H7 (cell line): ENCODE data around the gene NPDC1. TPM values are rescaled to one million over a fixed set of nuclear protein-coding genes. Genes with fewer than 3 reads are reported as not detected.

Experiments
- total RNA-seq: library from RNA; depleted of rRNA; stranded (reverse); fragments of >200 nt; shearing (Covaris generic); gene quantifications from 2 replicates; pipeline ENCODE4 v1.2.3, GENCODE V29; 2014; rRNA removed

Gene NPDC1
- total RNA-seq, 1 experiment from 2014 or later = 10.1 TPM

Other genes with a start within 250 kb of the NPDC1 start
- gene CCDC183, start 249.8 kb downstream of the NPDC1 start, total RNA-seq = 0.66 and 0.85 TPM in 2 replicates
- 150 TPM in 2 replicates for gene RABL6, start 238.2 kb downstream of the NPDC1 start, total RNA-seq
- 0.14 and 0.52 TPM in 2 replicates for gene AJM1, start 203.7 kb downstream of the NPDC1 start, total RNA-seq
- 68.2 and 75.5 TPM in 2 replicates for gene PHPT1, start 196.8 kb downstream of the NPDC1 start, total RNA-seq
- 1.2 and 3.0 TPM in 2 replicates for gene MAMDC4, start 193.8 kb downstream of the NPDC1 start, total RNA-seq
- 213 and 240 TPM in 2 replicates for gene EDF1, start 179.9 kb downstream of the NPDC1 start, total RNA-seq
- gene TRAF2, start 159.7 kb downstream of the NPDC1 start, total RNA-seq = 40.9 and 48.6 TPM in 2 replicates
- gene FBXW5, start 101.4 kb downstream of the NPDC1 start, total RNA-seq = 97.5 and 105 TPM in 2 replicates
- gene C8G, start 100.9 kb downstream of the NPDC1 start, total RNA-seq = not detected in 2 replicates
- gene LCN12, start 93.9 kb downstream of the NPDC1 start, total RNA-seq = 0.38 and 2.9 TPM in 2 replicates
- gene PTGDS, start 68.7 kb downstream of the NPDC1 start, total RNA-seq = 1.3 and 2.0 TPM in 2 replicates
- 0.21 and 0.33 TPM in 2 replicates for gene LCNL1, start 63.2 kb downstream of the NPDC1 start, total RNA-seq
- gene PAXX, start 53.8 kb downstream of the NPDC1 start, total RNA-seq = 45.7 and 53.2 TPM in 2 replicates
- not detected in 2 replicates for gene CLIC3, start 49.6 kb downstream of the NPDC1 start, total RNA-seq
- gene ABCA2, start 17.9 kb downstream of the NPDC1 start, total RNA-seq = 6.8 and 10.4 TPM in 2 replicates
- not detected in 2 replicates for gene FUT7, start 14.1 kb downstream of the NPDC1 start, total RNA-seq
- gene ENTPD2, start 7.9 kb upstream of the NPDC1 start, total RNA-seq = not detected in 2 replicates
- gene SAPCD2, start 24.4 kb upstream of the NPDC1 start, total RNA-seq = 59.7 and 59.9 TPM in 2 replicates
- gene UAP1L1, start 31.3 kb upstream of the NPDC1 start, total RNA-seq = 9.0 and 14.9 TPM in 2 replicates
- 70.5 and 70.9 TPM in 2 replicates for gene MAN1B1, start 40.8 kb upstream of the NPDC1 start, total RNA-seq
- gene DPP7, start 68.6 kb upstream of the NPDC1 start, total RNA-seq = 15.8 and 18.2 TPM in 2 replicates
- 0.33 and 0.52 TPM in 2 replicates for gene GRIN1, start 93.0 kb upstream of the NPDC1 start, total RNA-seq
- 0.59 and 0.67 TPM in 2 replicates for gene LRRC26, start 123.9 kb upstream of the NPDC1 start, total RNA-seq
- not detected in 2 replicates for gene TMEM210, start 125.9 kb upstream of the NPDC1 start, total RNA-seq
- gene ANAPC2, start 142.4 kb upstream of the NPDC1 start, total RNA-seq = 26.2 and 37.0 TPM in 2 replicates
- gene SSNA1, start 142.5 kb upstream of the NPDC1 start, total RNA-seq = 109 and 143 TPM in 2 replicates
- gene TPRN, start 154.6 kb upstream of the NPDC1 start, total RNA-seq = 19.3 and 23.3 TPM in 2 replicates
- gene TMEM203, start 159.5 kb upstream of the NPDC1 start, total RNA-seq = 59.1 and 62.3 TPM in 2 replicates
- 22.2 and 22.7 TPM in 2 replicates for gene NDOR1, start 159.5 kb upstream of the NPDC1 start, total RNA-seq
- 1.0 TPM in 2 replicates for gene RNF208, start 176.1 kb upstream of the NPDC1 start, total RNA-seq
- 0.83 and 2.9 TPM in 2 replicates for gene CYSRT1, start 179.0 kb upstream of the NPDC1 start, total RNA-seq
- not detected in 2 replicates for gene RNF224, start 181.3 kb upstream of the NPDC1 start, total RNA-seq
- gene SLC34A3, start 184.7 kb upstream of the NPDC1 start, total RNA-seq = 0.03 TPM in 1 of 2 replicates, not detected in the other
- gene TUBB4B, start 195.1 kb upstream of the NPDC1 start, total RNA-seq = 238 and 257 TPM in 2 replicates
- gene STPG3, start 205.1 kb upstream of the NPDC1 start, total RNA-seq = not detected in 2 replicates
- 112 and 121 TPM in 2 replicates for gene NELFB, start 209.2 kb upstream of the NPDC1 start, total RNA-seq
- gene TOR4A, start 231.5 kb upstream of the NPDC1 start, total RNA-seq = 21.3 and 23.2 TPM in 2 replicates